Endothelial cell (in vitro differentiated cells): ENCODE data around the gene PCDHGC4. TPM values are rescaled to one million over a fixed set of nuclear protein-coding genes. Genes with fewer than 3 reads are reported as not detected.
A peak's percentile ranks its signal among the peaks of the same experiment; 100 is the strongest.

Experiments used
- DNase-seq: peaks from one replicate; pipeline ENCODE4 v3.0.0; 2021; ENCODE audit warnings: low spot score
- H3K27ac Mint-ChIP-seq: one replicate; pipeline ENCODE4 v1.8.0; 2021; ENCODE audit warnings: mixed read lengths, inconsistent platforms; ENCODE audit not compliant: unreplicated experiment
- H3K27me3 Mint-ChIP-seq: one replicate; pipeline ENCODE4 v1.8.0; 2021; ENCODE audit warnings: mild to moderate bottlenecking, moderate library complexity, mixed read lengths, inconsistent platforms; ENCODE audit not compliant: unreplicated experiment
- H3K36me3 Mint-ChIP-seq: one replicate; pipeline ENCODE4 v1.8.0; 2021; ENCODE audit warnings: mild to moderate bottlenecking, low read depth, mixed read lengths, inconsistent platforms; ENCODE audit not compliant: unreplicated experiment
- H3K4me1 Mint-ChIP-seq: one replicate; pipeline ENCODE4 v1.8.0; 2021; ENCODE audit warnings: mild to moderate bottlenecking, mixed read lengths, inconsistent platforms; ENCODE audit not compliant: unreplicated experiment
- H3K4me3 Mint-ChIP-seq: one replicate; pipeline ENCODE4 v1.8.0; 2021; ENCODE audit warnings: mild to moderate bottlenecking, mixed read lengths, inconsistent platforms; ENCODE audit not compliant: unreplicated experiment
- H3K9me3 Mint-ChIP-seq: one replicate; pipeline ENCODE4 v1.8.0; 2021; ENCODE audit warnings: mixed read lengths, inconsistent platforms; ENCODE audit not compliant: unreplicated experiment
- CTCF ChIP-seq: fragments of 200-600 bp; sonication (generic); IDR thresholded peaks from one replicate; pipeline ENCODE4 v1.5.0; 2021; ENCODE audit warnings: antibody characterized with exemption; ENCODE audit not compliant: unreplicated experiment
- total RNA-seq: library from RNA; stranded (reverse); fragmentation: NEBNext Ultra II Directional; extraction: Animal tissue kit (Norgen Biotek cat#: 25700); gene quantifications from one replicate; pipeline ENCODE4 v1.2.1, GENCODE V29; 2021; ENCODE audit not compliant: unreplicated experiment

The PCDHGC4 gene
- total RNA-seq, 1 donor from 2014 or later, result 3.5 TPM

GRCh38 chr5:141519605-141520565, 35.1 kb downstream of the PCDHGC4 start:
- TF ChIP-seq CTCF, result no peak
- peak overlapping the region; percentile 49 for H3K27ac Mint-ChIP-seq
- H3K9me3 Mint-ChIP-seq, result no peaks in the 10 kb centered on the region
- DNase-seq, result no peak
- H3K4me1 Mint-ChIP-seq, result peaks cover 66% of the 10 kb centered on the region
- H3K36me3 Mint-ChIP-seq, result peaks cover 51% of the 10 kb centered on the region
- peaks cover 3% of the 10 kb centered on the region for H3K27me3 Mint-ChIP-seq
- H3K4me3 Mint-ChIP-seq, result peak overlapping the region; percentile 34

- H3K27me3 Mint-ChIP-seq, result peaks cover 3% of the 10 kb centered on the region
- no peak for DNase-seq
- H3K4me3 Mint-ChIP-seq, result peak overlapping the region; percentile 14
- no peaks in the 10 kb centered on the region for H3K9me3 Mint-ChIP-seq
- H3K27ac Mint-ChIP-seq, result peak overlapping the region; percentile 82
- H3K36me3 Mint-ChIP-seq, result peaks cover 58% of the 10 kb centered on the region
- H3K4me1 Mint-ChIP-seq, result peaks cover 52% of the 10 kb centered on the region
- TF ChIP-seq CTCF, result no peak
These were observed 36.5 kb downstream of the PCDHGC4 start for GRCh38 chr5:141521244-141521781.

- Mint-ChIP-seq H3K27ac (peak overlapping the region; percentile 84), H3K4me1 (peaks cover 46% of the 10 kb centered on the region), H3K27me3 (peaks cover 3% of the 10 kb centered on the region), H3K9me3 (no peaks in the 10 kb centered on the region), H3K36me3 (peaks cover 54% of the 10 kb centered on the region), H3K4me3 (peak overlapping the region; percentile 48)
- no peak for TF ChIP-seq CTCF
- no peak for DNase-seq
These were observed 37.5 kb downstream of the PCDHGC4 start for GRCh38 chr5:141522301-141522700.

GRCh38 chr5:141523991-141524390, 39.2 kb downstream of the PCDHGC4 start:
- H3K9me3 Mint-ChIP-seq, result no peaks in the 10 kb centered on the region
- no peak for TF ChIP-seq CTCF
- H3K4me1 Mint-ChIP-seq, result peaks cover 40% of the 10 kb centered on the region
- peak overlapping the region; percentile 86 for H3K27ac Mint-ChIP-seq
- H3K27me3 Mint-ChIP-seq, result peaks cover 6% of the 10 kb centered on the region
- peak overlapping the region; percentile 11 for H3K4me3 Mint-ChIP-seq
- DNase-seq, result no peak
- H3K36me3 Mint-ChIP-seq, result peaks cover 61% of the 10 kb centered on the region
